ENCODE measurements around the gene CLCN6.

- TF ChIP-seq, protein P1, sequence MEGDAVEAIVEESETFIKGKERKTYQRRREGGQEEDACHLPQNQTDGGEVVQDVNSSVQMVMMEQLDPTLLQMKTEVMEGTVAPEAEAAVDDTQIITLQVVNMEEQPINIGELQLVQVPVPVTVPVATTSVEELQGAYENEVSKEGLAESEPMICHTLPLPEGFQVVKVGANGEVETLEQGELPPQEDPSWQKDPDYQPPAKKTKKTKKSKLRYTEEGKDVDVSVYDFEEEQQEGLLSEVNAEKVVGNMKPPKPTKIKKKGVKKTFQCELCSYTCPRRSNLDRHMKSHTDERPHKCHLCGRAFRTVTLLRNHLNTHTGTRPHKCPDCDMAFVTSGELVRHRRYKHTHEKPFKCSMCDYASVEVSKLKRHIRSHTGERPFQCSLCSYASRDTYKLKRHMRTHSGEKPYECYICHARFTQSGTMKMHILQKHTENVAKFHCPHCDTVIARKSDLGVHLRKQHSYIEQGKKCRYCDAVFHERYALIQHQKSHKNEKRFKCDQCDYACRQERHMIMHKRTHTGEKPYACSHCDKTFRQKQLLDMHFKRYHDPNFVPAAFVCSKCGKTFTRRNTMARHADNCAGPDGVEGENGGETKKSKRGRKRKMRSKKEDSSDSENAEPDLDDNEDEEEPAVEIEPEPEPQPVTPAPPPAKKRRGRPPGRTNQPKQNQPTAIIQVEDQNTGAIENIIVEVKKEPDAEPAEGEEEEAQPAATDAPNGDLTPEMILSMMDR (conservative IDR thresholded peaks at IDR 0.05), result no peak
- no peak for TF ChIP-seq ZFX (IDR thresholded peaks at IDR 0.05)
Measured at GRCh38 chr1:11833497-11833896, 27.5 kb downstream of the CLCN6 start.

Data from C4-2B (cell line).